GM18507 (cell line): ENCODE data around the gene TRIM28.
A peak's percentile ranks its signal among the peaks of the same experiment; 100 is the strongest.
"Not testable (repeated sequence)": the region's sequence is repeated elsewhere in the genome, so short reads cannot be mapped to it uniquely, and the experiment has no call there.

Experiments
- DNase-seq: peaks from one replicate; pipeline ENCODE4 v3.0.0; 2011; ENCODE audit warnings: low read depth; ENCODE audit not compliant: insufficient read length; ENCODE audit errors: extremely low spot score
- FAIRE-seq: peaks from 2 replicates; lab custom pipeline; 2011; peaks lifted over from hg19 to GRCh38; lab: Jason Lieb, UNC

Gene TRIM28

DNA sequence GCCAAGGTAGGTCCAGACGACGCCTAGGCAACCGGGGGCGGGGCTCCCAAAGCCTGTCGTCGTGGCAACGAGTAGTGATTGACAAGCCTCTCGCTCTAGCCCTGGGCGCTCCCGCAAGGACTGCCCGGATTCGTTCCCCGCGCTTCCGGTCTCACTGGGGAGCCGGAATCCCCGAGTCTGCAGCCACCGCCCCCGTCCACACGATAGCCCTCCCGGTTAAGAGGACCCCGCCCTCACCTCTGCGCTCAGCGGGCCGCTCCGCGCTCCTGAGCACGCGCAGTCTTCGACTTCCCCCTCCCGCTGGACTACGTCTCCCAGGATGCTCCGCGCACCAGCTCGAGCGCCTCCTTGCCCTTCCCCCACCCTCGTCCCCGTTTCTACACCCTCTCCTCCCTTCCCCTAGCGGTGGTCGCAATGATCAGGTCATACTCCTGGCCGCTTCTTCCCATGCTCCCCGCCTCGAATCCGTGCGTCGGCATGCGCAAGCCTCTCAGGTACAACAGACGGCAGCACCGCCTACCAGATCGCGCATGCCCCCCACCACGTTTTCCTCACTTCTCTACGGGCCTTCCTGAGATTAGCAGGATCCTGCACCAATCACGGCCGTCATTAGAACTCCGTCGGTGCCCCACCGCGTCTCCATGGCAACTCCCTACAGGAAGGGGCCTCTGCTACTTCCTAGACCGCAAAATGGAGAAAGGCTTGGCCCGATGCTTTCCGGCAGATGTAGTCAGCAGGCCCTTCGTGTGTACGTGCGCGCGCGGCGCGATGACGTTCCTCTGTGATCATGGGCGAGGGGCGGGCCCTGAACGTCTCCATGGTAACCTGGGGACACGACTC, 29.2 kb downstream of the TRIM28 start, which contains the start of gene MZF1:
Gene MZF1 (minus strand): TSS at position 518 of the 840 bp plus-strand sequence. CDS start 1,946 bp downstream, outside the sequence.
- DNase-seq (peak; percentile 90), FAIRE-seq (peak; percentile 99)

GRCh38 chr19:58573658-58574164, 29.8 kb downstream of the TRIM28 start:
- FAIRE-seq (no peak), DNase-seq (no peak)

- DNase-seq (peak; percentile 69), FAIRE-seq (peak; percentile 83)
These were observed 31.5 kb downstream of the TRIM28 start for GRCh38 chr19:58575183-58576041.

DNA sequence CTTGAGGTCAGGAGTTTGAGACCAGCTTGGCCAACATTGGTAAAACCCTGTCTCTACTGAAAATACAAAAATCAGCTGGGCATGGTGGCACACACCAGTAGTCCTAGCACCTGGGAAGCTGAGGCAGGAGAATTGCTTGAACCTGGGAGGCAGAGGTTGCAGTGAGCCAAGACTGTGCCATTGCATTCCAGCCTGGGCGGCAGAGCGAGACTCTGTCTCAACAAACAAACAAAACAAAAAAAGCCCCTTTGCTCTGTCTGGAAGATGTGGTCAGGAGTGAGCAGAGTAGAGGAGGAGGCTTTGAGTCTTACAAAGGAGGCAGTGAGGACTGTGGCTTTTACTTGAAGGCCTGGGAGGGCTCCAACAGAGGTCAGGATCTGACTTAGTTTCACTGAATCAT, 33.7 kb downstream of the TRIM28 start:
- not testable (repeated sequence) for FAIRE-seq, DNase-seq

GRCh38 chr19:58578012-58578925, 34.4 kb downstream of the TRIM28 start:
- FAIRE-seq, result peak; percentile 79

GRCh38 chr19:58579473-58580142, 35.7 kb downstream of the TRIM28 start:
- FAIRE-seq, result no peak
- no peak for DNase-seq

More at GRCh38 chr19:58578012-58578925, 34.4 kb downstream of the TRIM28 start:
- no peak for DNase-seq

- FAIRE-seq (peak; percentile 91), DNase-seq (peak; percentile 67)
These were observed 37.6 kb downstream of the TRIM28 start for GRCh38 chr19:58581227-58582141.

DNA sequence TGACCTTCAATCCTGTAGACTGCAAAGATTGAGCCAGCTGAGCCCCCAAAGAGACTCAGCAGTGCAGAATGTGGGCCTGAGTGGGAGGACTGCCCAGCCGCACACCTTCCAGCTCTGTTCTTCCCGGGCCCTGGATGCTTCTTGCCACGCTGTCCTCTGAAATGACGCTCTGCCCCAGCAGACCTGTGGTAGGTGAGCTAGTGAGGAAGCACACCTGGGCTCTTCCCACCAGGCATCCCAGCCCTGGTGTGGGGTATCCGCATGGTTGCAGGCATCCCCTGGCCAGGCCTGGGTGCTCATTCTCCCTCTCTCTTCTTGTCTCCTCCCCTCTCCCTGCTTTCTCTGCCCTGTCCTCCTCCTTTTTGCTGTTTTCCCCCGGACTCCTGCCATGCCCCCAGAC, 39.1 kb downstream of the TRIM28 start:
- DNase-seq, result no peak
- FAIRE-seq, result no peak

- DNase-seq (no peak), FAIRE-seq (no peak)
These were observed 40.9 kb downstream of the TRIM28 start for GRCh38 chr19:58584498-58585441.

GRCh38 chr19:58585442-58586132, 41.7 kb downstream of the TRIM28 start:
- no peak for FAIRE-seq
- DNase-seq, result no peak

DNA sequence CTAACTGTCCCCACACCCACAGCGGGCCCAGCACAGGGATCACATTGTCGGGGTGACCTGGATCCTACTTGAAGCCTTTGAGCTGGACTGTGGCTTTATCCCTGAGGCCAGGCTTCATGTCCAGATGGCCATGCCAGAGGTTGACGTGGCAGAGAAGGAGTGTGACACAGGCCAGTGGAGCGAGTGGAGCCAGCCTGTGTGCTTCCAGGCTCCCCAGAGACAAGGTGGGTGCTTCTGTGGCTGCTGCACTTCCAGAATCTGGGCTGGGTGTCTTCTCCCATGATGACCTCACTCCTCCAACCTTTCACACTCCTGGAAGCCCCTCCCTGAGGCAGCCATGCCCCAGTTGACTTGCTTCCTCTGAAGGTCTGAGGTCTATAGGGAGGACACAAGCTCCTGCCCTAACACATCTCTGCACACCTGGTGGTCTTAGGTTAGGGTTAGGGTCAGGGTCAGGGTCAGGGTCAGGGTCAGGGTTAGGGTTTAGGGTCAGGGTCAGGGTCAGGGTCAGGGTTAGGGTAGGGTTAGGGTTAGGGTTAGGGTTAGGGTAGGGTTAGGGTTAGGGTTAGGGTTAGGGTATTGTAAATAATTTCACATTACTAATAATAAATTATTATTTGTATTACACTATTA, 42.4 kb downstream of the TRIM28 start:
- FAIRE-seq (no peak), DNase-seq (no peak)
